Measurements from ENCODE around the gene MAML2. TPM values are rescaled to one million over a fixed set of nuclear protein-coding genes. Genes with fewer than 3 reads are reported as not detected.

The MAML2 gene
- total RNA-seq, 5 donors from 2014 or later (not counting 1 experiment from before 2014, with no cell fraction given) = 30.4 to 66.7 (median 35.1) TPM

GRCh38 chr11:96322775-96323641 is 20.0 kb downstream of the MAML2 start:
- H3K4me1 Mint-ChIP-seq = peaks cover 87 to 96% (median 88%) of the 10 kb centered on the region in 3 donors
- H3K4me3 Mint-ChIP-seq = no peak overlapping the region
- ChIA-PET POLR2A (interaction anchor here (0.5 to 0.7 kb wide), 5 partner anchors 44 to 586 kb away, joined by 3 to 8 read pairs (median 4); no protein-coding TSS in a partner anchor), CTCF (no interaction called here)
- ATAC-seq (replicated peaks in 1 of 4) = no peak
- no peaks in the 10 kb centered on the region for H3K9me3 Mint-ChIP-seq
- H3K36me3 ChIP-seq (ENCODE audit: control insufficient read depth in 2 of 2, extremely low read depth in 1 of 2, insufficient read depth in 1 of 2, low read length in 1 of 2) = no peaks in the 10 kb centered on the region
- H3K27me3 ChIP-seq (replicated peaks in 1 of 2; ENCODE audit: control insufficient read depth in 2 of 2, extremely low read depth in 1 of 2, insufficient read depth in 2 of 2, low read length in 1 of 2) = no peaks in the 10 kb centered on the region
- no peaks in the 10 kb centered on the region for H3K27me3 Mint-ChIP-seq
- H3K4me3 ChIP-seq (ENCODE audit: control insufficient read depth in 1 of 2, extremely low read depth in 1 of 2, low read length in 1 of 2) = no peak overlapping the region
- WGBS (ENCODE audit: insufficient coverage) = 100% methylated on average over 4 of the region's 10 CpGs
- H3K27ac ChIP-seq (ENCODE audit: low read length) = no peak overlapping the region
- peaks cover under 1 to 10% of the 10 kb centered on the region in 2 experiments for H3K4me1 ChIP-seq (ENCODE audit: control insufficient read depth in 1 of 2, extremely low read depth in 1 of 2, insufficient read depth in 2 of 2, low read length in 2 of 2)
- H3K27ac Mint-ChIP-seq = peak overlapping the region in 1 of 2 donors; percentile 8
- peaks cover 60% of the 10 kb centered on the region for H3K36me3 Mint-ChIP-seq
- no peaks in the 10 kb centered on the region for H3K9me3 ChIP-seq
- no peak for DNase-seq

DNA sequence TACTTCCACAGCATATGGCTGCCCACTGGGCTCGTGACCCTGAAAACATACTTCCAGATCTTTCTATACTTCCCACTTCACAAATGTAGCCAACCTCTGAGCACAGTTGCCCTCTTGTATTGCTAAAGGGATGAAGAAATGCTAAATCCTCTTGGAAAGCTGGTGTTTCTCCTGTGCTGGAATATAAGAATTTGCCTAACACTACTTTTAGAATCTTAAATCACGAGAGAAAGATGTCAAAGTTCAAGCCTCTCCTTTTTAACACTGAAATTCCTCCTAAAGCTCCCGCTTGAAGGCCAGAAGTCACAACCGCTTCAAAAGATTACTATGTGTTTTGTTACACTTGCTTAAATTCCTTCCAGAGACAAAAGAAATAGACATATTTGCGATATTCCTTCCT is 21.9 kb downstream of the MAML2 start:
- Mint-ChIP-seq H3K36me3 (peaks cover 66% of the 10 kb centered on the region), H3K4me1 (peaks cover 97 to 100% (median 98%) of the 10 kb centered on the region in 3 donors), H3K27me3 (no peaks in the 10 kb centered on the region), H3K4me3 (no peak overlapping the region), H3K27ac (peak overlapping the region in 1 of 2 donors; percentile 79), H3K9me3 (no peaks in the 10 kb centered on the region)
- no peaks in the 10 kb centered on the region for H3K9me3 ChIP-seq
- H3K4me1 ChIP-seq (ENCODE audit: control insufficient read depth in 1 of 2, extremely low read depth in 1 of 2, insufficient read depth in 2 of 2, low read length in 2 of 2) = peaks cover 3 to 21% of the 10 kb centered on the region in 2 experiments
- ChIA-PET CTCF (no interaction called here), POLR2A (no interaction called here)
- no peak for ATAC-seq (replicated peaks in 1 of 4)
- H3K36me3 ChIP-seq (ENCODE audit: control insufficient read depth in 2 of 2, extremely low read depth in 1 of 2, insufficient read depth in 1 of 2, low read length in 1 of 2) = no peaks in the 10 kb centered on the region
- no peak for DNase-seq
- H3K27ac ChIP-seq (ENCODE audit: low read length) = no peak overlapping the region
- H3K27me3 ChIP-seq (replicated peaks in 1 of 2; ENCODE audit: control insufficient read depth in 2 of 2, extremely low read depth in 1 of 2, insufficient read depth in 2 of 2, low read length in 1 of 2) = no peaks in the 10 kb centered on the region
- WGBS (ENCODE audit: insufficient coverage) = 100% methylated on average over 1 of the region's 5 CpGs
- no peak overlapping the region for H3K4me3 ChIP-seq (ENCODE audit: control insufficient read depth in 1 of 2, extremely low read depth in 1 of 2, low read length in 1 of 2)

DNA sequence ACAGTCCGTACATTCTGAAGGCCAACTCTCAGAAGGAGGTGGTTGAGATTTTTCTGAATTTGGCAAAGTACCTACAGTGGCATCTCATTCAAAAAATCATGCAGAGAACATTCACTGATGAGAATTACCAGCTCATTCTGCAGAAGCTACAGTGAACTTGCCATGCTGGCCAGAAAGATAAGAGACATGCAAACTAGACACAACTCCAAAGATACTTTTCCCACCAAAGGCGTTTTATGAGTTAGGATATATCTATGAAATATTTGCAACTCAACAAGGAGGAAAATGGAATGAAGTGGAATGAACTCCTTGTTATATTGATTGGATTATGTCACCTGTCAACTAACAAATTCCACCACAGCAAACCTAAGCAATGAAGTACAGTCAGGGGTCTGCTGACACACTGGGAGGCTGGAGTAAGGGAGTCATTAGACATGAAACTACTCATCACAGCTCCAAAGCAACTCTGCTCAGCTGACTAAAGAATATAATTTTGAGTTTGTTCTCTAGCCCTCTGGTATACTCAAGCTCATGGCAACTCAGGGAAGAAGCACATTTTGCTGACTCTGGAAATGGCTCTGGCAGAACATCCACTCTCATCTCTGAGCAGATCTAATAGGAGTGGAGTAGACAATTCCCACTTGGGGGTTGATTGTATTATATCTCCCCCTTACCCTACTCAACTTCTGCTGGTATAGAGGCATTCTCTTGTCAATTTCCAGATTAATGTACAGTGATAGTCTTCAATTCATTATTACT is 22.9 kb downstream of the MAML2 start:
- ATAC-seq (replicated peaks in 1 of 4) (no peak), DNase-seq (no peak)
- ChIA-PET CTCF (no interaction called here), POLR2A (no interaction called here)
- no peaks in the 10 kb centered on the region for H3K36me3 ChIP-seq (ENCODE audit: control insufficient read depth in 2 of 2, extremely low read depth in 1 of 2, insufficient read depth in 1 of 2, low read length in 1 of 2)
- no peaks in the 10 kb centered on the region for H3K9me3 ChIP-seq
- H3K27ac ChIP-seq (ENCODE audit: low read length) = no peak overlapping the region
- Mint-ChIP-seq H3K27me3 (no peaks in the 10 kb centered on the region), H3K4me1 (peaks cover 97 to 100% (median 98%) of the 10 kb centered on the region in 3 donors), H3K27ac (peak overlapping the region; percentile 59 to 79), H3K9me3 (no peaks in the 10 kb centered on the region), H3K4me3 (no peak overlapping the region), H3K36me3 (peaks cover 67% of the 10 kb centered on the region)
- H3K4me3 ChIP-seq (ENCODE audit: control insufficient read depth in 1 of 2, extremely low read depth in 1 of 2, low read length in 1 of 2) = no peak overlapping the region
- H3K27me3 ChIP-seq (replicated peaks in 1 of 2; ENCODE audit: control insufficient read depth in 2 of 2, extremely low read depth in 1 of 2, insufficient read depth in 2 of 2, low read length in 1 of 2) = no peaks in the 10 kb centered on the region
- peaks cover 9 to 24% of the 10 kb centered on the region in 2 experiments for H3K4me1 ChIP-seq (ENCODE audit: control insufficient read depth in 1 of 2, extremely low read depth in 1 of 2, insufficient read depth in 2 of 2, low read length in 2 of 2)
- WGBS (ENCODE audit: insufficient coverage) = no CpG with 5 or more reads among the region's 2 CpGs

- H3K27ac ChIP-seq (ENCODE audit: low read length) = no peak overlapping the region
- no peak overlapping the region for H3K4me3 ChIP-seq (ENCODE audit: control insufficient read depth in 1 of 2, extremely low read depth in 1 of 2, low read length in 1 of 2)
- Mint-ChIP-seq H3K27me3 (no peaks in the 10 kb centered on the region), H3K27ac (peak overlapping the region in 1 of 2 donors; percentile 75), H3K4me1 (peaks cover 97 to 100% (median 98%) of the 10 kb centered on the region in 3 donors), H3K36me3 (peaks cover 63% of the 10 kb centered on the region), H3K9me3 (no peaks in the 10 kb centered on the region), H3K4me3 (no peak overlapping the region)
- peaks cover 21 to 33% of the 10 kb centered on the region in 2 experiments for H3K4me1 ChIP-seq (ENCODE audit: control insufficient read depth in 1 of 2, extremely low read depth in 1 of 2, insufficient read depth in 2 of 2, low read length in 2 of 2)
- WGBS (ENCODE audit: insufficient coverage) = 100% methylated on average over 2 of the region's 3 CpGs
- no peaks in the 10 kb centered on the region for H3K36me3 ChIP-seq (ENCODE audit: control insufficient read depth in 2 of 2, extremely low read depth in 1 of 2, insufficient read depth in 1 of 2, low read length in 1 of 2)
- H3K9me3 ChIP-seq = no peaks in the 10 kb centered on the region
- ATAC-seq (replicated peaks in 1 of 4) (no peak), DNase-seq (no peak)
- ChIA-PET POLR2A (interaction anchor here in 1 of 2 donors (0.6 kb wide), 1 partner anchor 69 kb away, joined by 3 read pairs; no protein-coding TSS in a partner anchor), CTCF (interaction anchor here in 1 of 2 donors (2.5 kb wide), 1 partner anchor 23 kb away, joined by 18 read pairs; the partner anchor contains the start of gene MAML2)
- no peaks in the 10 kb centered on the region for H3K27me3 ChIP-seq (replicated peaks in 1 of 2; ENCODE audit: control insufficient read depth in 2 of 2, extremely low read depth in 1 of 2, insufficient read depth in 2 of 2, low read length in 1 of 2)
Observed at GRCh38 chr11:96318850-96319249, 24.1 kb downstream of the MAML2 start.

DNA sequence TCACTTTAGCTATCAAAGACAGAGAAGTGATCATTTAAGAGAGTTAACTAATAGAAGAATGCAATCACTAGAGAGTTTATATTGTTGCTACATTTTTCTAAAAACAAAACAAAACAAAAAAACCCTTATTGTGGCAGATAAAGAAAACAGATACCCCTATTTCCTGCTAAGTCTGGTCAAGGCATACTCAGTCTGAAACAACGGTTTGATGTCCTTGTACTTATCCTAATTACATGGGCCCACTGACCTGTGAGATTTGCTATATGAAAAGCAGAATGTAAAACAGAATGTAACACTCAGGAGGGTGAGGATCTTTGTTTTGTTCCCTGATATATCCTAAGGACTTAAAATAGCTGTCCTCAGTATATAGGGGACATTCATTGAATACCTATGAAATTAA is 24.6 kb downstream of the MAML2 start:
- WGBS (ENCODE audit: insufficient coverage) = no CpG with 5 or more reads among the region's 1 CpG
- ChIA-PET CTCF (interaction anchor here in 1 of 2 donors (0.5 to 2.5 kb wide), 2 partner anchors 24 to 312 kb away, joined by 3 to 18 read pairs; partner anchors contain the start of gene MAML2), POLR2A (interaction anchor here in 1 of 2 donors (0.6 kb wide), 1 partner anchor 69 kb away, joined by 3 read pairs; no protein-coding TSS in a partner anchor)
- H3K36me3 ChIP-seq (ENCODE audit: control insufficient read depth in 2 of 2, extremely low read depth in 1 of 2, insufficient read depth in 1 of 2, low read length in 1 of 2) = no peaks in the 10 kb centered on the region
- peaks cover 21 to 33% of the 10 kb centered on the region in 2 experiments for H3K4me1 ChIP-seq (ENCODE audit: control insufficient read depth in 1 of 2, extremely low read depth in 1 of 2, insufficient read depth in 2 of 2, low read length in 2 of 2)
- ATAC-seq (replicated peaks in 1 of 4) = peak in 1 of 4 experiments; percentile 25
- H3K4me3 Mint-ChIP-seq = peak overlapping the region in 2 of 3 donors; percentile 14 to 16
- no peaks in the 10 kb centered on the region for H3K9me3 ChIP-seq
- H3K36me3 Mint-ChIP-seq = peaks cover 58% of the 10 kb centered on the region
- no peak for DNase-seq
- no peaks in the 10 kb centered on the region for H3K9me3 Mint-ChIP-seq
- no peak overlapping the region for H3K27ac ChIP-seq (ENCODE audit: low read length)
- no peaks in the 10 kb centered on the region for H3K27me3 ChIP-seq (replicated peaks in 1 of 2; ENCODE audit: control insufficient read depth in 2 of 2, extremely low read depth in 1 of 2, insufficient read depth in 2 of 2, low read length in 1 of 2)
- H3K4me1 Mint-ChIP-seq = peaks cover 96 to 100% (median 98%) of the 10 kb centered on the region in 3 donors
- no peaks in the 10 kb centered on the region for H3K27me3 Mint-ChIP-seq
- H3K27ac Mint-ChIP-seq = peak overlapping the region; percentile 75 to 86
- H3K4me3 ChIP-seq (ENCODE audit: control insufficient read depth in 1 of 2, extremely low read depth in 1 of 2, low read length in 1 of 2) = no peak overlapping the region

DNA sequence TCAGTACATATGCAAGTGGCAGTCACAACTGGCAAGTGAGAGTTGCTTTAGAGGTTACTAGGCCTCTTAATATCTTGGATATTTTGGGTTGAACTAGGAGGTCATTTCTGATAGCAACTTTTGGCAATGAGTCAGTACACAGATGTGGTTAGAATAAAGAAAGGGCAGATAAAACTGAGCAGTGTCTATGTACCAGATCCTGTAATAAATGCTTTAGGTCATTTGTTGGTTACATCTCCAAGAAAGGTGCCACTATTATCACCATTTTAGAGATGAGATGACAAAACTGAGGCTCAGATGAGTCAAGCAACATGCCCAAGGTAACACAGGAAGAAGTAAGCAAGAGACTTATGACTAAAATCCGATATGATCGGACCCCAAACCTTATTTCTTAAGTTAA is 25.0 kb downstream of the MAML2 start:
- Histone ChIP-seq H3K9me3 (no peaks in the 10 kb centered on the region), H3K36me3 (ENCODE audit: control insufficient read depth in 2 of 2, extremely low read depth in 1 of 2, insufficient read depth in 1 of 2, low read length in 1 of 2) (no peaks in the 10 kb centered on the region), H3K27ac (ENCODE audit: low read length) (no peak overlapping the region), H3K27me3 (replicated peaks in 1 of 2; ENCODE audit: control insufficient read depth in 2 of 2, extremely low read depth in 1 of 2, insufficient read depth in 2 of 2, low read length in 1 of 2) (no peaks in the 10 kb centered on the region), H3K4me1 (ENCODE audit: control insufficient read depth in 1 of 2, extremely low read depth in 1 of 2, insufficient read depth in 2 of 2, low read length in 2 of 2) (peaks cover 21 to 33% of the 10 kb centered on the region in 2 experiments), H3K4me3 (ENCODE audit: control insufficient read depth in 1 of 2, extremely low read depth in 1 of 2, low read length in 1 of 2) (no peak overlapping the region)
- peak overlapping the region in 1 of 3 donors; percentile 16 for H3K4me3 Mint-ChIP-seq
- peak overlapping the region; percentile 75 to 86 for H3K27ac Mint-ChIP-seq
- H3K36me3 Mint-ChIP-seq = peaks cover 54% of the 10 kb centered on the region
- ChIA-PET POLR2A (interaction anchor here in 1 of 2 donors (0.6 kb wide), 1 partner anchor 213 kb away, joined by 6 read pairs; no protein-coding TSS in a partner anchor), CTCF (interaction anchor here in 1 of 2 donors (0.5 to 2.5 kb wide), 2 partner anchors 24 to 311 kb away, joined by 3 to 18 read pairs; partner anchors contain the start of gene MAML2)
- peaks cover 97 to 100% (median 98%) of the 10 kb centered on the region in 3 donors for H3K4me1 Mint-ChIP-seq
- WGBS (ENCODE audit: insufficient coverage) = no CpG with 5 or more reads among the region's 2 CpGs
- DNase-seq (no peak), ATAC-seq (replicated peaks in 1 of 4) (peak in 1 of 4 experiments; percentile 18)
- H3K27me3 Mint-ChIP-seq = no peaks in the 10 kb centered on the region
- no peaks in the 10 kb centered on the region for H3K9me3 Mint-ChIP-seq
